ENCODE results near the gene CEP41.

DNA sequence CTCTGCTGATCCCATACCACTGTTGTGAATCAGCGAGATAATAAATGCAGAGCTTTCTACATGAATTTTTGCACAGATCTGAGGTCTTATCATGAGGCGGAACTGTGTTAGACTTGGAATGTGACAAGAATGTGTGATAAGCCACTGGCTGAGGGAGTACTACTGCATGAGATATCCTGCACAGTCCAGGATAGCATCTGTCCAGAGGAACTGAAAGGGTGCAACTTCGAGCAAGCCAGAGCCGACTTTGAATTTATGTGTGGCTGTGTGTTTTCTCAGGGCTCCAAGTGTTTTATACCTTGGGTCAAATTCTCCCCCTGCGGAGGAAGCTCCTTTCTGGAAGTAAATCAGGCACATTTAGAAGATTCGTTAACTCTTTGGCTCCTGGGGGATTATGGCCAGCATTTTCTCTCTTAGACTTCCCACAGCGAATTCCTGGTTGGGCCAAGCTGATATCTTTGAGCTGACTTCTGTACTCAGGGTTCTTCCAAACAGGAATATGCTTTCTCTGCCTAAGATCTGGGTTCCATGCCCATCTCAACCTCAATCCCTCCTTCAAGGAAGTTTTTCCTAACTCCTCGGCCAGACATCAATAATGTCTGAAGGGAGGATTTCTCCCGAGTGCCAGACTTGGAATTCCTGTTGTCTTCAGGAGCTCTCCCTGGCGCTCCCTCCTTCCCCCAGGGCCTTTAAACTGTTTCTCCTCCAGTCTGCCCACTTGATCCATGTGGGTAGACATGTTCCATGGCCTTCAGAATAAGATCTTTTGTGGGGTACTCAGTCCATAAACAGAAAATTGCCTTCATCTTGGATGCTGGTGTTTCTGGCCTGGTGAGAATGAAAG is 48.5 kb upstream of the CEP41 start:
- TF ChIP-seq, protein P1, sequence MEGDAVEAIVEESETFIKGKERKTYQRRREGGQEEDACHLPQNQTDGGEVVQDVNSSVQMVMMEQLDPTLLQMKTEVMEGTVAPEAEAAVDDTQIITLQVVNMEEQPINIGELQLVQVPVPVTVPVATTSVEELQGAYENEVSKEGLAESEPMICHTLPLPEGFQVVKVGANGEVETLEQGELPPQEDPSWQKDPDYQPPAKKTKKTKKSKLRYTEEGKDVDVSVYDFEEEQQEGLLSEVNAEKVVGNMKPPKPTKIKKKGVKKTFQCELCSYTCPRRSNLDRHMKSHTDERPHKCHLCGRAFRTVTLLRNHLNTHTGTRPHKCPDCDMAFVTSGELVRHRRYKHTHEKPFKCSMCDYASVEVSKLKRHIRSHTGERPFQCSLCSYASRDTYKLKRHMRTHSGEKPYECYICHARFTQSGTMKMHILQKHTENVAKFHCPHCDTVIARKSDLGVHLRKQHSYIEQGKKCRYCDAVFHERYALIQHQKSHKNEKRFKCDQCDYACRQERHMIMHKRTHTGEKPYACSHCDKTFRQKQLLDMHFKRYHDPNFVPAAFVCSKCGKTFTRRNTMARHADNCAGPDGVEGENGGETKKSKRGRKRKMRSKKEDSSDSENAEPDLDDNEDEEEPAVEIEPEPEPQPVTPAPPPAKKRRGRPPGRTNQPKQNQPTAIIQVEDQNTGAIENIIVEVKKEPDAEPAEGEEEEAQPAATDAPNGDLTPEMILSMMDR (IDR thresholded peaks at IDR 0.05), result no peak
- TF ChIP-seq POLR2A (IDR thresholded peaks at IDR 0.05), result no peak
